ENCODE results near the gene KRT33B. TPM values are rescaled to one million over a fixed set of nuclear protein-coding genes. Genes with fewer than 3 reads are reported as not detected.

KRT33B gene
- polyA plus RNA-seq, 3 donors: not detected

DNA sequence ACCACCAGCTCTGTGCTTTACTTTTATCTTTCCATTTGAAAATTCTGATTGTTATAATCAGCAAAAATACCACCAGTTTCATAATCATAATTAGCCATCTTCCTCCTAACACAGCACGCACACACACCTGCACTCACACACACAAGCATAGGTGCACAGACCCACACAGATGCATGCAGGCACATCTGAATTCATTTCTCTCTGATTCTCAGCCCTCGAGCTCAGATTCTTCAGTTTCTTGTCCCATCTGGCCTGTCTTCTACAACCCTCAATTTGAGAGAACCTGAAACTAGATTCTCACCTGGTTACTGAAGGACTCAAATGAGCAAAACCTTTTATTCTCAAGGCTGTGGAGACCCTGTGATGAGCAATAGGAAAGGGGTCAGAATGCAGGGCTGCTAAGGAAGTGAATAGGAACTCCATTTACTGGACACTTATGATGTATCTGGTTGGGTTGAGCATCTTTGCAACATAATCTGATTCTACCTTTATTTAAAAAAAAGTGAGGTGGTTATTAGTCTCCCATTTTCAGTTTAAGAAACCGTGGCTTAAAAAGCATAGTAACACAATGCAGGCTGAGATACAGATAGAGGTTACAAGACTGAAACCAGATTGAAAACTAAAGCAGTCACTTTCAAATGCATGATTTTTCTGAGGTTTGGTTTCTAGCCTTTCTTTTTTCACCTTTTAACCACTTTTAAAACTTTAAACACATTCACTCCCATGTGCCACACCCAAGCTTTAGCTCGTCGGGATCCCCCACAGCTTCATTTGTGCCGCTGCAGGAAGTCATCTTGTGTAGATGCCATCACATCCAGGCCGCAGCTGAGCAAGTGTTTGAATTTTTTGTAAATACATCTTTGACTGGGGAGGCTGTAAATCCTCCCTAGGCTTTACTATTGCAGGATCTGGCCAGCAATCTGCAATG lies 28.4 kb downstream of the KRT33B start:
- Histone ChIP-seq H2AFZ (ENCODE audit: insufficient read depth, low read depth, low read length, poor library complexity, severe bottlenecking) (no peak overlapping the region), H3K79me2 (ENCODE audit: insufficient read depth, low read length) (no peaks in the 10 kb centered on the region), H3K4me3 (replicated peaks in 1 of 3; ENCODE audit: low read depth in 2 of 3, low read length in 3 of 3) (no peak overlapping the region), H3K4me2 (replicated peaks; ENCODE audit: extremely low read depth, low read length, poor library complexity, severe bottlenecking) (no peak overlapping the region), H4K20me1 (ENCODE audit: insufficient read depth, low read length) (no peaks in the 10 kb centered on the region), H3K9ac (ENCODE audit: insufficient read depth, low read length, poor library complexity, severe bottlenecking) (no peak overlapping the region), H3K27me3 (ENCODE audit: control insufficient read depth in 2 of 2, insufficient read depth in 2 of 2, low read length in 2 of 2) (no peaks in the 10 kb centered on the region), H3K36me3 (replicated peaks in 1 of 2; ENCODE audit: control insufficient read depth in 1 of 2, insufficient read depth in 2 of 2, low read length in 2 of 2) (no peaks in the 10 kb centered on the region), H3K4me1 (ENCODE audit: control insufficient read depth in 1 of 2, insufficient read depth in 2 of 2, low read length in 2 of 2) (peaks cover 22 to 29% of the 10 kb centered on the region in 2 donors), H3K27ac (ENCODE audit: low read depth in 1 of 2, low read length in 2 of 2) (no peak overlapping the region), H3K9me3 (replicated peaks in 1 of 2; ENCODE audit: control insufficient read depth in 1 of 2, insufficient read depth in 1 of 2, low read length in 2 of 2) (peaks cover 15 to 16% of the 10 kb centered on the region in 2 donors)
- TF ChIP-seq, protein P1, sequence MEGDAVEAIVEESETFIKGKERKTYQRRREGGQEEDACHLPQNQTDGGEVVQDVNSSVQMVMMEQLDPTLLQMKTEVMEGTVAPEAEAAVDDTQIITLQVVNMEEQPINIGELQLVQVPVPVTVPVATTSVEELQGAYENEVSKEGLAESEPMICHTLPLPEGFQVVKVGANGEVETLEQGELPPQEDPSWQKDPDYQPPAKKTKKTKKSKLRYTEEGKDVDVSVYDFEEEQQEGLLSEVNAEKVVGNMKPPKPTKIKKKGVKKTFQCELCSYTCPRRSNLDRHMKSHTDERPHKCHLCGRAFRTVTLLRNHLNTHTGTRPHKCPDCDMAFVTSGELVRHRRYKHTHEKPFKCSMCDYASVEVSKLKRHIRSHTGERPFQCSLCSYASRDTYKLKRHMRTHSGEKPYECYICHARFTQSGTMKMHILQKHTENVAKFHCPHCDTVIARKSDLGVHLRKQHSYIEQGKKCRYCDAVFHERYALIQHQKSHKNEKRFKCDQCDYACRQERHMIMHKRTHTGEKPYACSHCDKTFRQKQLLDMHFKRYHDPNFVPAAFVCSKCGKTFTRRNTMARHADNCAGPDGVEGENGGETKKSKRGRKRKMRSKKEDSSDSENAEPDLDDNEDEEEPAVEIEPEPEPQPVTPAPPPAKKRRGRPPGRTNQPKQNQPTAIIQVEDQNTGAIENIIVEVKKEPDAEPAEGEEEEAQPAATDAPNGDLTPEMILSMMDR (IDR thresholded peaks at IDR 0.05): no peak
- H3K27me3 Mint-ChIP-seq (ENCODE audit: low read depth in 3 of 3): peaks cover 4 to 6% (median 4%) of the 10 kb centered on the region in 3 donors
- H3K4me3 Mint-ChIP-seq: no peak overlapping the region
- intact Hi-C loops (cut with micrococcal nuclease): loop anchor here in 1 of 2 donors (1.0 kb wide), 1 partner anchor 14 kb away; no protein-coding TSS in a partner anchor
- WGBS (ENCODE audit: insufficient coverage): 91% methylated on average over 1 of the region's 7 CpGs
- peaks cover 0 to 2% of the 10 kb centered on the region in 2 donors for H3K36me3 Mint-ChIP-seq
- H3K4me1 Mint-ChIP-seq: peaks cover 25% of the 10 kb centered on the region
- peaks cover 10 to 23% (median 19%) of the 10 kb centered on the region in 7 donors for H3K9me3 Mint-ChIP-seq
- no peak overlapping the region for H3K27ac Mint-ChIP-seq
- no peak for DNase-seq

DNA sequence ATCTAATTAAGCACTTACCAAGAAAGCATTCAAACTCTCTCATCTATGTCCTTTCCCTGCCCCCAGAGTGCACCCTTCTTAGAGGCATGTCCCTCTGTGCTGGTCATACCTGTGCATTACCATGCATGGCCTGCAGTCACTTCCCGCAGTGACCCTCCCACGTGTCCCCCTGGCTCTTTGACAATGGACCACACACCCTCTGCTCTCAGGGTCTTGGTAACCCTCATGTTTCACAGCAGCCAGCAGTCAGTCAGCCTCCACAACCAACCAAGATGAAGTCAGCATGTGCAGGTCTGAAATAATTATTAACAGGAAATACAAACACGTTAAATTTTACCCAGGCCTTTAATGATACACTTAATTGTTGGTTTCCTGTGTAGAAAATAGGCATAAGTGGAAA lies 29.1 kb downstream of the KRT33B start:
- peaks cover 0 to 2% of the 10 kb centered on the region in 2 donors for H3K36me3 Mint-ChIP-seq
- Histone ChIP-seq H4K20me1 (ENCODE audit: insufficient read depth, low read length) (no peaks in the 10 kb centered on the region), H3K79me2 (ENCODE audit: insufficient read depth, low read length) (no peaks in the 10 kb centered on the region), H2AFZ (ENCODE audit: insufficient read depth, low read depth, low read length, poor library complexity, severe bottlenecking) (peak overlapping the region; percentile 2), H3K4me1 (ENCODE audit: control insufficient read depth in 1 of 2, insufficient read depth in 2 of 2, low read length in 2 of 2) (peaks cover 22 to 29% of the 10 kb centered on the region in 2 donors), H3K4me2 (replicated peaks; ENCODE audit: extremely low read depth, low read length, poor library complexity, severe bottlenecking) (peak overlapping the region; percentile 63), H3K36me3 (replicated peaks in 1 of 2; ENCODE audit: control insufficient read depth in 1 of 2, insufficient read depth in 2 of 2, low read length in 2 of 2) (no peaks in the 10 kb centered on the region), H3K27me3 (ENCODE audit: control insufficient read depth in 2 of 2, insufficient read depth in 2 of 2, low read length in 2 of 2) (no peaks in the 10 kb centered on the region), H3K9me3 (replicated peaks in 1 of 2; ENCODE audit: control insufficient read depth in 1 of 2, insufficient read depth in 1 of 2, low read length in 2 of 2) (peaks cover 15 to 16% of the 10 kb centered on the region in 2 donors), H3K4me3 (replicated peaks in 1 of 3; ENCODE audit: low read depth in 2 of 3, low read length in 3 of 3) (peak overlapping the region in 1 of 3 experiments; percentile 50), H3K9ac (ENCODE audit: insufficient read depth, low read length, poor library complexity, severe bottlenecking) (no peak overlapping the region), H3K27ac (ENCODE audit: low read depth in 1 of 2, low read length in 2 of 2) (peak overlapping the region in 1 of 2 donors; percentile 70)
- H3K4me3 Mint-ChIP-seq: no peak overlapping the region
- DNase-seq: no peak
- peaks cover 3 to 6% (median 6%) of the 10 kb centered on the region in 3 donors for H3K27me3 Mint-ChIP-seq (ENCODE audit: low read depth in 3 of 3)
- peaks cover 25% of the 10 kb centered on the region for H3K4me1 Mint-ChIP-seq
- intact Hi-C loops (cut with micrococcal nuclease): loop anchor here in 1 of 2 donors (1.0 kb wide), 1 partner anchor 15 kb away; no protein-coding TSS in a partner anchor
- TF ChIP-seq, protein P1 (IDR thresholded peaks at IDR 0.05): no peak
- 85% methylated on average over 2 of the region's 3 CpGs for WGBS (ENCODE audit: insufficient coverage)
- H3K27ac Mint-ChIP-seq: peak overlapping the region; percentile 51 to 95 (median 89)
- peaks cover 10 to 20% (median 19%) of the 10 kb centered on the region in 7 donors for H3K9me3 Mint-ChIP-seq

Data from CD14-positive monocyte (primary cell).